Stimulated activated CD4-positive, alpha-beta T cell treated with anti-CD3 and anti-CD28 coated beads, Interleukin-2, amount 100 ng/mL, for 24 hours (primary cell): ENCODE results near the gene NDUFA7.
"Not testable (repeated sequence)": the region's sequence is repeated elsewhere in the genome, so short reads cannot be mapped to it uniquely, and the experiment has no call there.

Experiments used
- DNase-seq, 2 donors: peaks; one replicate each; pipeline ENCODE4 v3.0.0-alpha.2; 2020

Gene NDUFA7

GRCh38 chr19:8341504-8341903 lies 20.3 kb upstream of the NDUFA7 start:
- DNase-seq, result not testable (repeated sequence)

GRCh38 chr19:8340341-8341096 lies 19.3 kb upstream of the NDUFA7 start:
- DNase-seq, result no peak

DNA sequence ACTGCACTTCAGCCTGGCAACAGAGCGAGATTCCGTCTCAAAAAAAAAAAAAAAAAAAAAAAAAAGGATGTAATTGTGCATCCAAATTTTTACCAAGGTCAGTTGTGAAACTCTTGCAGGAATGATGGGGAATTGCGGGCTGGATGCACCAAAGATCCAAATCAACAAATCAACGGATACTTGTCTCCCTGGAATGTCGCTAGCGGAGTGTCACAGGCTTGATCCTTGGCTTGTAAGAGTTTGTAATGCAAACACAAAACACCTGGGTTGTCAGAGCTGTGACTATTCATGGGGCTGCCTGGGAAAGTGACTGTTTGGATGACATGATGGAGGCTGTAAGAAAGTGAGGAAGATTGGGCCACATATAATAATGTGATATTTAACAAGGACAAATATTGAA lies 17.7 kb upstream of the NDUFA7 start:
- DNase-seq, result no peak

- no peak for DNase-seq
These were observed 16.6 kb upstream of the NDUFA7 start for GRCh38 chr19:8337728-8338127.

GRCh38 chr19:8336660-8337059 lies 15.5 kb upstream of the NDUFA7 start:
- DNase-seq, result no peak

DNA sequence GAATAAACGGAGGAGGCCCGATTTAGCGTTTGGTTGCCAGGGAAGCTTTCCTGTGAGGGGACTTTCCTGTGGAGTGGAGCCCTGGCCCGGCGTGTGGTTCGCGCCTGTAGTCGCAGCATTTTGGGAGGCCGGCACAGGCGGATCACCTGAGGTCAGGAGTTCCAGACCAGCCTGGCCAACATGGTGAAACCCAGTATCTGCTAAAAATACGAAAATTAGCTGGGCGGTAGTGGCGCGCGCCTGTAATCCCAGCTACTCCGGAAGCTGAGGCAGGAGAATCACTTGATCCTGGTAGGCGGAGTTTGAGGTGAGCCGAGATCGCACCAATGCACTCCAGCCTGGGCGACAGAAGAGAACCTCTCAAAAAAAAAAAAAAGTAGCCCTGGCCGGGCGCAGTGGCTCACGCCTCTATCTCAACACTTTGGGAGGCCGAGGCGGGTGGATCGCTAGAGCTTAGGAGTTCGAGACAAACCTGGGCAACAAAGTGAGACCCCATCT lies 14.9 kb upstream of the NDUFA7 start:
- no peak for DNase-seq

DNA sequence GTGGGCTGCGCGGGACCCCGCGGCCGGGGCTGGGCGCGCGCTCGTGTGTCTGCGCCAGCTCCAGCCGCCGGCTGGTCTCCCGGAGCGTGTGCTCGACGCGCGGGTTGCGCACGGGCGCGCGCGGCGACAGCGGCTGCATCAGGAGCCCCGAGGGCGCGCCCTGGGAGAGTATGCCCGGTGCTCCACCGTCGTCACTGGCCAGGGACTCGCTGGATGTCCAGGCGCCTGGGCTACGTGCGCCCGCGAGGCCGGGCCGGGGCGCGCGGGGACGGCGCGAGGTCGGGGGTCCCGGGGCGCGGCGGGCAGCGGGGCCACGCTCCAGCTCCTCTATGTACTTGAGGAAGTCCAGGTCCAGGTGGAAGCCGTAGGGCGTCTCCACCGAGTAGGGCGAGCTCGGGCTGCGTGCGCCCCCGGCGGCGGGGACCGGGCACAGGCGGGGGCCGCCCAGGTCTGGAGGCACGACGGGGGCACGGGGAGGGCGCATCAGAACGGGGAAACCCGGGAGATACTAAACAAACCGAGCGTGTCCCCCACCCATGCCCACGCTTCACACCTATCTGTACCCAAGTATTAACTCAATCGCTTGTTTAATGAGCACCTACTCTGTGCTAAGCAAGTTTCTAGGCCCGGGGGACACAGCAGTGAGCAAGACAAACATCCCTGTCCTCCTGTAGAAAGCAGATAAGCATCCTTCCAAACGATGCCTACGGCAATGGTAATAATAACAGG lies 14.3 kb upstream of the NDUFA7 start:
- peak in 1 of 2 donors; percentile 56 for DNase-seq

- DNase-seq, result peak in 1 of 2 donors; percentile 61
These were observed 13.5 kb upstream of the NDUFA7 start for GRCh38 chr19:8334458-8335342.

- no peak for DNase-seq
These were observed 12.7 kb upstream of the NDUFA7 start for GRCh38 chr19:8333767-8334457.

DNA sequence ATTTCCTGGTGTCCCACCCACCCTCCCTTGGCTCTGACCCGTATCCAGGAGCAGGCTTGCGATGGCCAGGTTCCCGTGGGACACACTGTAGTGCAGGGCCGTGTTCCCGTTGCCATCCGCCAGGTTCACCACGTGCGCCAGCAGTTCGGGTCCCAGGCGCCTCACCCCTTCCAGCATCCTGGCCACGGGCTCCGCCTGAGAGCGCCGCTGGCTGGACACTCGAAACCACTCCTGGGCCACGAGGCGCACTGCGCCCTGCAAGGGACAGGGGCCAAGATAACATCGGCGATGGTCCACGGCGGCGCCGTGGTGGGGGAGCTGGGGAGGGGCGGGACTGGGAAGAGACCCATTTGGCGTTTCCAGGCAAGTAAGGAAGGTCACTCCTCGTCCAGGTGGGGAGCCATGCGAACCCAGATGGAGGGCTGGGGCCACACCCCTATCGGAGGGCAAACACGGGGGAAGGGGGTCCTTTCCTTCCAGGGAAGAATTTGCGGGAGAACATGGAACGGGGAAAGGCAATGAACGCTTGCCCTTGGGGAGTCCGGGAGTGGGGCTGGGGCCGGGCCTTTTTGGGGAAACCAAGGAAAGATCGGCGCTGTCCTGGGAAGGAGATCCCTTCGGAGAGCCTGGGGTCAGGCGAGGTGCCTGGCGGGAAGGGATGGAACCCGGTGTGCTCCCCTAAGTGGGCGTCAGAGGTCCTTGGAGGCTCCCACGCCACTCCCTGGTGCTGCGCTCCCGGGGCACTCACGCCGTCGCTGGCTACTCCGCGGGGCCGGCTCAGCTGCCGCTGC lies 12.0 kb upstream of the NDUFA7 start:
- DNase-seq, result no peak

GRCh38 chr19:8331263-8331845 lies 10.2 kb upstream of the NDUFA7 start:
- DNase-seq, result no peak

GRCh38 chr19:8329996-8330395 lies 8.8 kb upstream of the NDUFA7 start:
- no peak for DNase-seq

- DNase-seq, result no peak
These were observed 4.3 kb upstream of the NDUFA7 start for GRCh38 chr19:8325454-8325853.

- DNase-seq, result peak; percentile 23 to 41
These were observed 3.2 kb upstream of the NDUFA7 start for GRCh38 chr19:8324186-8325050.

GRCh38 chr19:8323781-8324185 lies 2.6 kb upstream of the NDUFA7 start:
- peak in 1 of 2 donors; percentile 27 for DNase-seq

- DNase-seq, result no peak
These were observed 1.4 kb upstream of the NDUFA7 start for GRCh38 chr19:8322638-8322997.

- DNase-seq, result peak in 1 of 2 donors; percentile 29
These were observed 937 bp upstream of the NDUFA7 start for GRCh38 chr19:8321986-8322637.

DNA sequence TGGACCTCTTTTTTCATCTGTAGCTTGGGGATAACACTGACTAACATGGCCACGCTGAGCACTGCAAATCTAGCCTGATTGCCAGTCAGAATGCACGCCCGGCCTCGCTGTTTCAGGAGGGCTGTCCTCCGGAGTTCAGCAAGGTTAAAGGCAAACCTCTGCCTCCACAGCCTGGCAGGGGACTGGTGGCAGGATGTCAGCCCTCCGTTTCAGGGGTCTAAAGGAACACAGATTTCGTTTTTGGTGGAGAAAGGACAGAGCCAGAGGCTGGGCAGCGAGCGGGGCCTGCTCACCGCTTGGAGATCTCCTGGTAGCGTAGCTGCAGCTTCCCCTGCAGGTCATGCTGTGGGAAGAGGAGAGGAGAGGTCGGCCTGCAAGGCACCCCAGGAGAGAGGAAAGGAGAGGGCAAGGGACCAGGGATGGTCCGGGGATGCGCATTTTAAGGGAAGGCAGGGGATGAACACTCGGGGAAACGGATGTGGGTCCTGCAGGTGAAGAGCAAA lies 560 bp downstream of the NDUFA7 start:
- DNase-seq, result peak; percentile 24 to 26

GRCh38 chr19:8319807-8320520 lies 1.2 kb downstream of the NDUFA7 start:
- DNase-seq, result no peak
